Fibroblast of mammary gland (primary cell): Measurements from ENCODE around the gene ODAD2.
"Not testable (repeated sequence)": the region's sequence is repeated elsewhere in the genome, so short reads cannot be mapped to it uniquely, and the experiment has no call there.

Experiments
- DNase-seq: peaks from one replicate; pipeline ENCODE4 v3.0.0-alpha.2; 2010; ENCODE audit warnings: low read depth
- H3K4me3 ChIP-seq: 2 replicates; pipeline ENCODE4 v1.5.1; 2011; ENCODE audit warnings: low read depth, mild to moderate bottlenecking, low read length, moderate library complexity; ENCODE audit not compliant: control insufficient read depth
- TF ChIP-seq, protein P1 (sequence below): conservative IDR thresholded peaks from 2 replicates; pipeline ENCODE4 v1.5.1; 2011; ENCODE audit warnings: low read depth, low read length, inconsistent platforms; ENCODE audit not compliant: control insufficient read depth, insufficient read depth

The ODAD2 gene

DNA sequence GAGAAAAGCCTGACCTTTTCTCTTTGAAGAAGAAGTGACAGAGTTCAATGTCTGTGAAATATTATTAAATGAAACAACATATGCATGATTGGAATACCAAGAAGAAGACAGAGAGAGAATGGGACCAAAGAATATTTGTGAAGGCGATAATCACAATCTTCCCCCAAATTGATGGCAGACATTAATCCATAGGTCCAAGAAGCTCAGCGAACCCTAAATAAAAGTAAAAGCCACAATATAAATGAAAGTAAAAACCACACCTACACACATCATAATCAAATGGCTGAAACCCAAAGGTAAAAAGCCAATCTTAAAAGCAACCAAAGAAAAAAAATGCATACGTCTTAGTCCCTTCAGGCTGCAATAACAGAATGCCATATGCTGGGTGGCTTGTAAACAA is 84.0 kb downstream of the ODAD2 start:
- H3K4me3 ChIP-seq = no peak overlapping the region
- TF ChIP-seq, protein P1, sequence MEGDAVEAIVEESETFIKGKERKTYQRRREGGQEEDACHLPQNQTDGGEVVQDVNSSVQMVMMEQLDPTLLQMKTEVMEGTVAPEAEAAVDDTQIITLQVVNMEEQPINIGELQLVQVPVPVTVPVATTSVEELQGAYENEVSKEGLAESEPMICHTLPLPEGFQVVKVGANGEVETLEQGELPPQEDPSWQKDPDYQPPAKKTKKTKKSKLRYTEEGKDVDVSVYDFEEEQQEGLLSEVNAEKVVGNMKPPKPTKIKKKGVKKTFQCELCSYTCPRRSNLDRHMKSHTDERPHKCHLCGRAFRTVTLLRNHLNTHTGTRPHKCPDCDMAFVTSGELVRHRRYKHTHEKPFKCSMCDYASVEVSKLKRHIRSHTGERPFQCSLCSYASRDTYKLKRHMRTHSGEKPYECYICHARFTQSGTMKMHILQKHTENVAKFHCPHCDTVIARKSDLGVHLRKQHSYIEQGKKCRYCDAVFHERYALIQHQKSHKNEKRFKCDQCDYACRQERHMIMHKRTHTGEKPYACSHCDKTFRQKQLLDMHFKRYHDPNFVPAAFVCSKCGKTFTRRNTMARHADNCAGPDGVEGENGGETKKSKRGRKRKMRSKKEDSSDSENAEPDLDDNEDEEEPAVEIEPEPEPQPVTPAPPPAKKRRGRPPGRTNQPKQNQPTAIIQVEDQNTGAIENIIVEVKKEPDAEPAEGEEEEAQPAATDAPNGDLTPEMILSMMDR = no peak
- DNase-seq = no peak

DNA sequence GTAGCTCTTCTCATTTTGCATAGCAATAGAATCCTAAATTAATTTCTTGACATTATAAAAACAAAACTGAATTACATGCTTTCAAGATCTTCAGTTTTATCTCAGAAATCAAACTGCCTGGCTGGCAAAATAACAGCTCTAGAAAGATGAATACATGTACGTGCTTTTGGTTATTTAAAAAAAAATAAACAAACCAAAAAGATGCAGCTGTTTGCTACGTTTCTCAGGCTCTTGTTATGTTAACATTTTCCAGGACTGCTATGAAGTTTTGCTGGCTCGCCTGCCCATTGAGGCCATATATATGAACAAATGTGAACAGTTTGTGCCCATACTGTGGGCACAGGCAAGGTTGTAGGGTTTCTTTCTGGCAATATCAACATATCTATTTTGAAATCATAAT is 86.6 kb downstream of the ODAD2 start:
- TF ChIP-seq, protein P1 = no peak
- DNase-seq = no peak
- no peak overlapping the region for H3K4me3 ChIP-seq

DNA sequence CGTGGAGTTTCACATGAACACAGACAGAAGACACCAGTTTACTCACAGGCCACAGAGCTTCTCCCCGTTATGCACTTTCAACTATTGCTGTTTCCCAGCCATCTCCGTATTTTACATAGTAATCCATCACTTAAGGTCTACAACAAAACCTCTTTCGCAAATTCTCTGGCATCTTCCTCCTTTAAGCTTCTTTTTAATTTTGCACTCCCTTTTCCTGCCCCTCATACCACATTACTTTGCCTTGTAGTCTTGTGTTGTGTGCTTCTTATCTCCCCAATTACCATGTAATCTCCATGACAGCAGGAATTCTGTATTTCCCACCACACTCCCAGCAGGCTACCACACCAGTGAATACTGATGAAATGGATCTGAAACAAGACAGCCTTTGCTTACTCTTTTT is 87.3 kb downstream of the ODAD2 start:
- TF ChIP-seq, protein P1 = no peak
- no peak for DNase-seq
- no peak overlapping the region for H3K4me3 ChIP-seq

DNA sequence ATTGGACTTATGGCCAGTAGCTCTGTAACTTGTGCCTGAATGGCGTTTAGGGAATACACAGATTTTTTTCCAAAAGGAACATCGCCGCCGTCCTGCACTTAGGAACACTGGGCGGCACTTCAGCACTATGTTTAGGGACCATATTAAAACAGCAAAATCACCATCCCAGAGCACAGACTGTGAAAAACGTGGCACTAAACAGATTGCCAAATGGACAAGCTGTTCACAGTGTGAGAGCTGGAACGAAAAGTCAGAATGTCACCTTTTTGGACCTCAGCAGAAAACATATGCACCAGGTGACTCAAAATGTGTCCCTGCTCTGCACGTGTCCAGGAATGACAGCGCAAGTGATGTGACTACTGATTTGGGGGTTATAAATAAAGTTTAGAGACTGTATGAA is 87.9 kb downstream of the ODAD2 start:
- TF ChIP-seq, protein P1 = no peak
- no peak for DNase-seq
- no peak overlapping the region for H3K4me3 ChIP-seq

DNA sequence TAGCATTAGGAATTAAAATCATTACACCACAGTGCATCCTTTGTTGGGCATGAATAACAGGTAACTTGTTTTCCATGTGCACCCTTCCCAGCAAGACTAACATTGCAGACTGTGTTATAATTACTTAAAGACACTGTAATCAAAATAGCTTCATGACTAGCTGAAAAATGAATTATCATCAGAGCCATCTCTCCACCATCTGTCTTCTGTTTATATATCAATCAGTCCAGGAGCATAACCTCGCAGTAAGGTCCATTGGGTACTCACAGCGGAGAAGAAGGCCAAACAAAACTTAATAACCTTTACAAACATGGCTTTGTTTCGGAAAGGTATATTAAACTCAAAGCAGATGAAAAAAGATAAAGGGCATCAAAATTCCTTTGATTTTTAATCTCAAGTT is 90.6 kb downstream of the ODAD2 start:
- no peak for DNase-seq
- H3K4me3 ChIP-seq = no peak overlapping the region
- TF ChIP-seq, protein P1 = no peak

DNA sequence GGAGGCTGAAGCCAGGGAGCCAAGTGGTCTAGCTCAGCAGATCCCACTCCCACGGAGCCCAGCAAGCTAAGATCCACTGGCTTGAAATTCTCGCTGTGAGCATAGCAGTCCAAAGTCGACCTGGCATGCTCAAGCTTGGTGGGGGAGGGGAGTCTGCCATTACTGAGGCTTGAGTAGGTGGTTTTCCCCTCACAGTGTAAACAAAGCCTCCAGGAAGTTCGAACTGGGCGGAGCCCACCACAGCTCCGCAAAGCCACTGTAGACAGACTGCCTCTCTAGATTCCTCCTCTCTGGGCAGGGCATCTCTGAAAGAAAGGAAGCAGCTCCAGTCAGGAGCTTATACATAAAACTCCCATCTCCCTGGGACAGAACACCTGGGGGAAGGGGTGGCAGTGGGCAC is 99.4 kb downstream of the ODAD2 start:
- not testable (repeated sequence) for H3K4me3 ChIP-seq, DNase-seq

DNA sequence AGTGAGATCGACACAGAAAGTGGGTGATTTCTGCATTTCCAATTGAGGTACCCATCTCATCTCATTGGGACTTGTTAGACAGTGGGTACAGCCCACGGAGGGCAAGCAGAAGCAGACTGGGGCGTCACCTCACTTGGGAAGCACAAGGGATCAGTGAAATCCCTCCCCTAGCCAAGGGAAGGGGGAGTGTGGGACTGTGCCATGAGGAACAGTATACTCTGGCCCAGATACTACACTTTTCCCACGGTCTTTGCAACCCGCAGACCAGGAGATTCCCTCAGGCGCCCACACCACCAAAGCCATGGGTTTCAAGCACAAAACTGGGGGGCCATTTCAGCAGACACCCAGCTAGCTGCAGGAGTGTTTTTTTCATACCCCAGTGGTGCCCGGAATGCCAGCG is 99.8 kb downstream of the ODAD2 start:
- H3K4me3 ChIP-seq = no peak overlapping the region
- no peak for DNase-seq
- TF ChIP-seq, protein P1 = no peak
